HepG2 (cell line): ENCODE results near the gene HDDC3. TPM values are rescaled to one million over a fixed set of nuclear protein-coding genes. Genes with fewer than 3 reads are reported as not detected.

Experiments
- ARHGAP35 ChIP-seq: sonication (generic); formaldehyde crosslinking; IDR thresholded peaks from 2 replicates; pipeline ENCODE4 v1.9.0; 2022; ENCODE audit warnings: mild to moderate bottlenecking, inconsistent platforms, moderate library complexity, missing genetic modification reagents, borderline replicate concordance
- EEA1 ChIP-seq: sonication (generic); formaldehyde crosslinking; IDR thresholded peaks from 2 replicates; pipeline ENCODE4 v1.5.1; 2020; ENCODE audit warnings: mild to moderate bottlenecking, missing genetic modification reagents, borderline replicate concordance
- HHEX ChIP-seq: IDR thresholded peaks from 2 replicates; pipeline ENCODE4 v1.6.1; 2016; ENCODE audit warnings: control low read depth
- HNRNPK ChIP-seq: fragments of 200-400 bp; formaldehyde crosslinking; IDR thresholded peaks from 2 replicates; pipeline ENCODE4 v1.6.1; 2018; ENCODE audit warnings: low read length, low read depth, moderate library complexity, mild to moderate bottlenecking; ENCODE audit not compliant: poor library complexity, severe bottlenecking
- HOXD1 ChIP-seq: sonication (generic); formaldehyde crosslinking; IDR thresholded peaks from 2 replicates; pipeline ENCODE4 v1.5.0; 2020; ENCODE audit warnings: missing genetic modification reagents
- MED8 ChIP-seq: sonication (generic); formaldehyde crosslinking; IDR thresholded peaks from 2 replicates; pipeline ENCODE4 v1.8.1; 2023; ENCODE audit warnings: mild to moderate bottlenecking, missing genetic modification reagents; ENCODE audit not compliant: insufficient replicate concordance
- NCOA1 ChIP-seq: sonication (generic); formaldehyde crosslinking; IDR thresholded peaks from 2 replicates; pipeline ENCODE4 v1.9.0; 2021; ENCODE audit warnings: missing genetic modification reagents
- NFE2L1 ChIP-seq: sonication (generic); formaldehyde crosslinking; IDR thresholded peaks from 2 replicates; pipeline ENCODE4 v1.4.0; 2020; ENCODE audit warnings: missing genetic modification reagents, mild to moderate bottlenecking, borderline replicate concordance
- ONECUT2 ChIP-seq: sonication (generic); formaldehyde crosslinking; IDR thresholded peaks from 2 replicates; pipeline ENCODE4 v1.4.0; 2020; ENCODE audit warnings: missing genetic modification reagents
- RBFOX2 ChIP-seq: fragments of 200-400 bp; formaldehyde crosslinking; IDR thresholded peaks from 2 replicates; pipeline ENCODE4 v1.6.1; 2017; ENCODE audit warnings: low read depth, mild to moderate bottlenecking, low read length
- SIX1 ChIP-seq: sonication (generic); formaldehyde crosslinking; IDR thresholded peaks from 2 replicates; pipeline ENCODE4 v1.4.0; 2020; ENCODE audit warnings: missing genetic modification reagents, borderline replicate concordance
- ZNF224 ChIP-seq: sonication (generic); formaldehyde crosslinking; IDR thresholded peaks from 2 replicates; pipeline ENCODE4 v1.5.0; 2020; ENCODE audit warnings: mild to moderate bottlenecking, missing genetic modification reagents
- ZNF264 ChIP-seq: sonication (generic); formaldehyde crosslinking; IDR thresholded peaks from 2 replicates; pipeline ENCODE4 v1.4.0; 2020; ENCODE audit warnings: missing genetic modification reagents
- ZNF550 ChIP-seq: sonication (generic); formaldehyde crosslinking; IDR thresholded peaks from 2 replicates; pipeline ENCODE4 v1.4.0; 2020; ENCODE audit warnings: mild to moderate bottlenecking, missing genetic modification reagents, borderline replicate concordance
- ZNF773 ChIP-seq: sonication (generic); formaldehyde crosslinking; IDR thresholded peaks from 2 replicates; pipeline ENCODE4 v1.4.0; 2020; ENCODE audit warnings: missing genetic modification reagents, borderline replicate concordance
- polyA plus RNA-seq, 8 experiments: library from polyadenylated mRNA; depleted of rRNA in 3 of 8; stranded (reverse) in 7 of 8; unstranded in 1 of 8; fragments of >200 nt; fragmentation: Illumina TruSeq in 4 of 8; extraction: Trizol in 4 of 8; gene quantifications; 2 replicates each; pipeline versions ENCODE4 v1.2.1 to v1.2.3, GENCODE V29; 2011 to 2016; ENCODE audit warnings: low read depth in 4 of 8, missing spikeins in 1 of 8, mixed read lengths in 1 of 8; ENCODE audit not compliant: insufficient read depth in 1 of 8
- total RNA-seq, 5 experiments: library from RNA; depleted of rRNA; stranded (reverse); fragments of >200 nt; fragmentation: Illumina TruSeq; extraction: Trizol; gene quantifications; 2 replicates each; pipeline ENCODE4 v1.2.3, GENCODE V29; 2016; ENCODE audit warnings: low read depth in 1 of 5
- TF ChIP-seq, protein P1 (sequence below): sonication (generic); formaldehyde crosslinking; IDR thresholded peaks from 2 replicates; pipeline ENCODE4 v1.5.0; 2020; ENCODE audit warnings: missing genetic modification reagents
- TF ChIP-seq, protein P2 (sequence below): sonication (generic); formaldehyde crosslinking; IDR thresholded peaks from 2 replicates; pipeline ENCODE4 v1.5.1; 2020; ENCODE audit warnings: missing genetic modification reagents, mild to moderate bottlenecking, borderline replicate concordance
- TF ChIP-seq, protein P3 (sequence below): sonication (generic); formaldehyde crosslinking; IDR thresholded peaks from 2 replicates; pipeline ENCODE4 v1.8.0; 2022; ENCODE audit warnings: missing genetic modification reagents, low read depth, mild to moderate bottlenecking, borderline replicate concordance
- TF ChIP-seq, protein P4 (sequence below): sonication (generic); formaldehyde crosslinking; IDR thresholded peaks from 2 replicates; pipeline ENCODE4 v1.5.1; 2020; ENCODE audit warnings: mild to moderate bottlenecking, missing genetic modification reagents, borderline replicate concordance

The HDDC3 gene
- total and polyA plus RNA-seq, 2 of the 13 experiments (the other 11 are each of a cell fraction or from before 2014, with no cell fraction given), result 18.7 to 28.3 TPM

DNA sequence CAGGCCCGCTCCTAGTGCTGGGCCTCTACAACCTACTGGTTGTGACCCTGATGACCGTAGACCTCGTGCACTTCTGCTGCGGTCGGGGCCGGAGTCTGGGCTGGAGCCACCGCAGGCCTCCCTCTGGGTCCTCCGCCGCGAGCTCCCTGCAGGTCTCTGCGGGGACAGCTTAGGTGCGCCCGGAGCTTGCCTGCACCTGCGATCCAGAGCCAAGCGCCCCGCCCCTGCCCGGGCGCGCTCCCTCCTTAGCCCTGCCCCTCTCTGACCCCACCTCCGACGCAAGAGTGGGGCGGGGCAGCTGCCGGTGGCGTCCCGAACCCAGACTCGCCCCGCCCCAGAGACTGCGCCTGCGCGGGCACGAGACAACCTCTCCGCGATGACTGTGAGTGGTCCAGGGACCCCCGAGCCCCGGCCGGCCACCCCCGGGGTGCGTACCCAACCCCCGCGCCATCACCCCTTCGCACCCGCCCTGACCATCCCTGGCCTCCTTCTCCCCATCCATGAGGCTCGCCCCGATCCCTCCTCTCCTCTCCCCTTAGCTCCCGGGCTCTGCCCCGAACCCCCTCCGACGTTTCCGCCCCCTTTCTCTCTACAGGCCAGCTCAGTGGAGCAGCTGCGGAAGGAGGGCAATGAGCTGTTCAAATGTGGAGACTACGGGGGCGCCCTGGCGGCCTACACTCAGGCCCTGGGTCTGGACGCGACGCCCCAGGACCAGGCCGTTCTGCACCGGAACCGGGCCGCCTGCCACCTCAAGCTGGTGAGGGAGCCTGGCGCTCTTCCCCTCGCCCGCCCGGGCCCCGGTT, 2.8 kb upstream of the HDDC3 start, which contains the start of gene UNC45A (continued):
- TF ChIP-seq, protein P1, sequence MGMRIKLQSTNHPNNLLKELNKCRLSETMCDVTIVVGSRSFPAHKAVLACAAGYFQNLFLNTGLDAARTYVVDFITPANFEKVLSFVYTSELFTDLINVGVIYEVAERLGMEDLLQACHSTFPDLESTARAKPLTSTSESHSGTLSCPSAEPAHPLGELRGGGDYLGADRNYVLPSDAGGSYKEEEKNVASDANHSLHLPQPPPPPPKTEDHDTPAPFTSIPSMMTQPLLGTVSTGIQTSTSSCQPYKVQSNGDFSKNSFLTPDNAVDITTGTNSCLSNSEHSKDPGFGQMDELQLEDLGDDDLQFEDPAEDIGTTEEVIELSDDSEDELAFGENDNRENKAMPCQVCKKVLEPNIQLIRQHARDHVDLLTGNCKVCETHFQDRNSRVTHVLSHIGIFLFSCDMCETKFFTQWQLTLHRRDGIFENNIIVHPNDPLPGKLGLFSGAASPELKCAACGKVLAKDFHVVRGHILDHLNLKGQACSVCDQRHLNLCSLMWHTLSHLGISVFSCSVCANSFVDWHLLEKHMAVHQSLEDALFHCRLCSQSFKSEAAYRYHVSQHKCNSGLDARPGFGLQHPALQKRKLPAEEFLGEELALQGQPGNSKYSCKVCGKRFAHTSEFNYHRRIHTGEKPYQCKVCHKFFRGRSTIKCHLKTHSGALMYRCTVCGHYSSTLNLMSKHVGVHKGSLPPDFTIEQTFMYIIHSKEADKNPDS, result no peak
- TF ChIP-seq HHEX (CRISPR knock-in tag) (no peak), ONECUT2 (CRISPR knock-in tag) (no peak), HOXD1 (CRISPR knock-in tag) (no peak), ZNF264 (CRISPR knock-in tag) (no peak), EEA1 (CRISPR knock-in tag) (no peak), ZNF773 (no peak), ARHGAP35 (no peak; the same call in 1 of the 2 replicates), NFE2L1 (no peak), SIX1 (CRISPR knock-in tag) (no peak), NCOA1 (no peak), MED8 (CRISPR knock-in tag) (no peak), RBFOX2 (peak; percentile 78), ZNF550 (CRISPR knock-in tag) (no peak), ZNF224 (CRISPR knock-in tag) (0 out of 2 replicates have a peak, but pooled peaks have one; percentile 29), HNRNPK (peak; percentile 68)
- TF ChIP-seq, protein P2, sequence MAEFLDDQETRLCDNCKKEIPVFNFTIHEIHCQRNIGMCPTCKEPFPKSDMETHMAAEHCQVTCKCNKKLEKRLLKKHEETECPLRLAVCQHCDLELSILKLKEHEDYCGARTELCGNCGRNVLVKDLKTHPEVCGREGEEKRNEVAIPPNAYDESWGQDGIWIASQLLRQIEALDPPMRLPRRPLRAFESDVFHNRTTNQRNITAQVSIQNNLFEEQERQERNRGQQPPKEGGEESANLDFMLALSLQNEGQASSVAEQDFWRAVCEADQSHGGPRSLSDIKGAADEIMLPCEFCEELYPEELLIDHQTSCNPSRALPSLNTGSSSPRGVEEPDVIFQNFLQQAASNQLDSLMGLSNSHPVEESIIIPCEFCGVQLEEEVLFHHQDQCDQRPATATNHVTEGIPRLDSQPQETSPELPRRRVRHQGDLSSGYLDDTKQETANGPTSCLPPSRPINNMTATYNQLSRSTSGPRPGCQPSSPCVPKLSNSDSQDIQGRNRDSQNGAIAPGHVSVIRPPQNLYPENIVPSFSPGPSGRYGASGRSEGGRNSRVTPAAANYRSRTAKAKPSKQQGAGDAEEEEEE (CRISPR knock-in tag), result no peak
- TF ChIP-seq, protein P3, sequence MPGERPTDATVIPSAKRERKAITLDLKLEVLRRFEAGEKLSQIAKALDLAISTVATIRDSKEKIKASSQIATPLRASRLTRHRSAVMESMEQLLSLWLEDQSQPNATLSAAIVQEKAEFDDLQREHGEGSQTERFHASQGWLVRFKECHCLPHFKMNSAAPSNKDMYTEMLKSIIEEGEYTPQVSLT (CRISPR knock-in tag), result no peak
- TF ChIP-seq, protein P4, sequence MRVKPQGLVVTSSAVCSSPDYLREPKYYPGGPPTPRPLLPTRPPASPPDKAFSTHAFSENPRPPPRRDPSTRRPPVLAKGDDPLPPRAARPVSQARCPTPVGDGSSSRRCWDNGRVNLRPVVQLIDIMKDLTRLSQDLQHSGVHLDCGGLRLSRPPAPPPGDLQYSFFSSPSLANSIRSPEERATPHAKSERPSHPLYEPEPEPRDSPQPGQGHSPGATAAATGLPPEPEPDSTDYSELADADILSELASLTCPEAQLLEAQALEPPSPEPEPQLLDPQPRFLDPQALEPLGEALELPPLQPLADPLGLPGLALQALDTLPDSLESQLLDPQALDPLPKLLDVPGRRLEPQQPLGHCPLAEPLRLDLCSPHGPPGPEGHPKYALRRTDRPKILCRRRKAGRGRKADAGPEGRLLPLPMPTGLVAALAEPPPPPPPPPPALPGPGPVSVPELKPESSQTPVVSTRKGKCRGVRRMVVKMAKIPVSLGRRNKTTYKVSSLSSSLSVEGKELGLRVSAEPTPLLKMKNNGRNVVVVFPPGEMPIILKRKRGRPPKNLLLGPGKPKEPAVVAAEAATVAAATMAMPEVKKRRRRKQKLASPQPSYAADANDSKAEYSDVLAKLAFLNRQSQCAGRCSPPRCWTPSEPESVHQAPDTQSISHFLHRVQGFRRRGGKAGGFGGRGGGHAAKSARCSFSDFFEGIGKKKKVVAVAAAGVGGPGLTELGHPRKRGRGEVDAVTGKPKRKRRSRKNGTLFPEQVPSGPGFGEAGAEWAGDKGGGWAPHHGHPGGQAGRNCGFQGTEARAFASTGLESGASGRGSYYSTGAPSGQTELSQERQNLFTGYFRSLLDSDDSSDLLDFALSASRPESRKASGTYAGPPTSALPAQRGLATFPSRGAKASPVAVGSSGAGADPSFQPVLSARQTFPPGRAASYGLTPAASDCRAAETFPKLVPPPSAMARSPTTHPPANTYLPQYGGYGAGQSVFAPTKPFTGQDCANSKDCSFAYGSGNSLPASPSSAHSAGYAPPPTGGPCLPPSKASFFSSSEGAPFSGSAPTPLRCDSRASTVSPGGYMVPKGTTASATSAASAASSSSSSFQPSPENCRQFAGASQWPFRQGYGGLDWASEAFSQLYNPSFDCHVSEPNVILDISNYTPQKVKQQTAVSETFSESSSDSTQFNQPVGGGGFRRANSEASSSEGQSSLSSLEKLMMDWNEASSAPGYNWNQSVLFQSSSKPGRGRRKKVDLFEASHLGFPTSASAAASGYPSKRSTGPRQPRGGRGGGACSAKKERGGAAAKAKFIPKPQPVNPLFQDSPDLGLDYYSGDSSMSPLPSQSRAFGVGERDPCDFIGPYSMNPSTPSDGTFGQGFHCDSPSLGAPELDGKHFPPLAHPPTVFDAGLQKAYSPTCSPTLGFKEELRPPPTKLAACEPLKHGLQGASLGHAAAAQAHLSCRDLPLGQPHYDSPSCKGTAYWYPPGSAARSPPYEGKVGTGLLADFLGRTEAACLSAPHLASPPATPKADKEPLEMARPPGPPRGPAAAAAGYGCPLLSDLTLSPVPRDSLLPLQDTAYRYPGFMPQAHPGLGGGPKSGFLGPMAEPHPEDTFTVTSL, result no peak
